Mammary epithelial cell (primary cell): ENCODE results near the gene NDUFA7.

Experiments used
- CTCF ChIP-seq, 2 donors: IDR thresholded peaks in 1 of 2; conservative IDR thresholded peaks in 1 of 2; 2 replicates each; pipeline ENCODE4 v1.5.1; 2011 to 2012; ENCODE audit warnings: inconsistent platforms in 2 of 2, low read length in 2 of 2, mild to moderate bottlenecking in 2 of 2, control low read depth in 1 of 2, low read depth in 1 of 2; ENCODE audit not compliant: insufficient read depth in 1 of 2; ENCODE audit errors: extremely low read depth in 1 of 2
- EZH2 ChIP-seq: IDR thresholded peaks from 2 replicates; pipeline ENCODE4 v1.6.1; 2012; ENCODE audit warnings: low read length, inconsistent platforms, borderline replicate concordance

- TF ChIP-seq CTCF (conservative IDR thresholded peaks at IDR 0.05 in 1 of 2, IDR thresholded peaks at IDR 0.05 in 1 of 2; ENCODE audit: extremely low read depth in 1 of 2, insufficient read depth in 1 of 2, low read depth in 1 of 2, low read length in 2 of 2) (no peak), EZH2 (no peak)
These were observed 37.8 kb upstream of the NDUFA7 start for GRCh38 chr19:8358948-8359347.
